GM12892 (cell line): ENCODE measurements around the gene MYOG.

Source experiments
- POLR2A ChIP-seq: IDR thresholded peaks from 2 replicates; pipeline ENCODE4 v1.6.1; 2011; ENCODE audit warnings: low read depth, low read length, control low read depth
- POLR2AphosphoS5 ChIP-seq: IDR thresholded peaks from 2 replicates; pipeline ENCODE4 v1.6.1; 2011; ENCODE audit warnings: low read depth, low read length, control low read depth

DNA sequence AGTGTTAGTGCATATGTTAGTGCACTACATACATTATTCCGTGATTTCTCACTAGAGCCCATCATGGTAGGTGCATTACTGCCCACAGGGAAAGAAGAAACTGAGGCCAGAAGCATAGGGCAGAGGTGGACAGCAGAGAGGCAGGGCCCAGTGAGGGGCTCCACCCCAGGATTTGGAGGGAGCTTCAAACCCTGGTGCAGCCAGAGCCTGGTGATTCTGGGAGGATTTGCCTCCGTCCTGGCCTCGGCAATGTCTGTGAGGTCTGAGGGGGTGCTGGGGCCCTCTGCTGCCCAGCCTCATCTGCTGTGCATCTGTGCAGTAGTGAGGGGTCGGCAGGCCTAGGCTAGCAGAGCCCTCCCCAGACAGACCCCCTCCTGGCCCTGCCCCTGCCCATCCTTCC is 36.7 kb downstream of the MYOG start:
- no peak for TF ChIP-seq POLR2AphosphoS5
- TF ChIP-seq POLR2A: no peak
